IPS-18a (cell line): ENCODE measurements around the gene AUTS2.

Source experiments
- H3K27ac ChIP-seq: one replicate; pipeline ENCODE4 v1.5.1; 2013; ENCODE audit warnings: low read length
- H3K27me3 ChIP-seq: one replicate; pipeline ENCODE4 v1.6.1; 2013; ENCODE audit warnings: mild to moderate bottlenecking, low read length; ENCODE audit not compliant: control insufficient read depth, insufficient read depth
- H3K36me3 ChIP-seq: one replicate; pipeline ENCODE4 v1.6.1; 2013; ENCODE audit warnings: low read depth, low read length; ENCODE audit not compliant: control insufficient read depth
- H3K4me1 ChIP-seq: one replicate; pipeline ENCODE4 v1.6.1; 2013; ENCODE audit warnings: low read depth, low read length; ENCODE audit not compliant: control insufficient read depth
- H3K4me3 ChIP-seq: one replicate; pipeline ENCODE4 v1.5.1; 2013; ENCODE audit warnings: low read length
- H3K9ac ChIP-seq: one replicate; pipeline ENCODE4 v1.6.1; 2013; ENCODE audit warnings: mild to moderate bottlenecking, low read length, moderate library complexity
- H3K9me3 ChIP-seq: one replicate; pipeline ENCODE4 v1.6.1; 2013; ENCODE audit warnings: low read depth, low read length; ENCODE audit not compliant: control insufficient read depth

AUTS2 gene

DNA sequence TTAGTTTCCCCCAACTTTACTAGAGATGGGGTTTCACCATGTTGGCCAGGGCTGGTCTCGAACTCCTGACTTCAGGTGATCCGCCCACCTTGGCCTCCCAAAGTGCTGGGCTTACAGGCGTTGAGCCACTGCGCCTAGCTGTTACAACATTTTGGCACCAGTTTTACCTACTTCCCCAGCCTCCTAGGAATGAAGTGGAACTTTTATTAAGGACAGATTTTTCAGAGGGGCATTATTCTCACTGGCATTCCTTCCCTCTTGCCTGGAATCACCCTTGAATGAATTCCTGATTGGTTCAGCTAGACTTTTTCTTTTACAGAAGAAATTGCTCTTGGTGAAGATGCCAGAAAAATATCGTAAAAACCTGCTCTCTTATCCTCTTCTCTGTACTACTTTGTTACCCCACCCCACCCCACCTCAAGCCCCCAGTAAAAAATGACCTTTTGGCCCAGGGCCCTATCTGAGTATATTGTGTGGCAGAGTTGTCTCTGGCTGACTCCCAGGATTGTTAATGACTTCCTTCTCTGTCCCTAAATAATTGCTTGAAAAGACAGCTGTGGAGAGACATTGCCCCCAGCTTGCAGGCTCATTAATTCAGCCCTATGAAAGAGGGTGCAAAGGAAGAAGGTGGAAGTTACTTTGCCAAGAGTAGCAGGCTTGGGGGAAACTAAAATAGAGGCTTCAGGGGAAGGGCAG, 189.6 kb downstream of the AUTS2 start:
- no peak overlapping the region for H3K9ac ChIP-seq
- H3K4me1 ChIP-seq, result peaks cover 5% of the 10 kb centered on the region
- H3K36me3 ChIP-seq, result no peaks in the 10 kb centered on the region
- no peak overlapping the region for H3K4me3 ChIP-seq
- H3K9me3 ChIP-seq, result no peaks in the 10 kb centered on the region
- no peaks in the 10 kb centered on the region for H3K27me3 ChIP-seq
- no peak overlapping the region for H3K27ac ChIP-seq

DNA sequence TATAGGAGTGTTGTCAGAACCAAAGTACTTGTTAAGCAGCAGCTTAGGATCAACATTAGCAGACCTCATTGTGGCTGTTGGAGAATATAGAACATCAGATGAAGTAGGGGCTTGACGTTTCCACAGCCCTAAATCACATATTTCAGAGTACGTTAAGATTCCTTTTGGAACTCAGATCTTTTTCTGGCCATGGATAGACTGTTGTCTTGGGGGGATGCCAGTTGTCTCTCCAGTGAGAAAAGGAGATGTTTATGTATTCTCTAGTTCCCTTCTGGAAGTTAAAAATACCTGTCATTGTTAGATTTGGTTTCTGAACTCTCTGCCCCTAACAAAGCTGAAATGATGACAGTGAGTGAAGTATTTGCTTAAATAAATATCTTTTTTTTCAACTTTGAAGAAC, 191.3 kb downstream of the AUTS2 start:
- Histone ChIP-seq H3K4me3 (no peak overlapping the region), H3K9me3 (no peaks in the 10 kb centered on the region), H3K9ac (no peak overlapping the region), H3K27me3 (no peaks in the 10 kb centered on the region), H3K27ac (no peak overlapping the region), H3K36me3 (no peaks in the 10 kb centered on the region), H3K4me1 (peaks cover 5% of the 10 kb centered on the region)

- Histone ChIP-seq H3K9ac (no peak overlapping the region), H3K36me3 (no peaks in the 10 kb centered on the region), H3K4me3 (no peak overlapping the region), H3K4me1 (peaks cover 5% of the 10 kb centered on the region), H3K27ac (no peak overlapping the region), H3K27me3 (no peaks in the 10 kb centered on the region), H3K9me3 (no peaks in the 10 kb centered on the region)
These were observed 192.9 kb downstream of the AUTS2 start for GRCh38 chr7:69790977-69791724.

GRCh38 chr7:69791739-69792138, 193.5 kb downstream of the AUTS2 start:
- Histone ChIP-seq H3K36me3 (no peaks in the 10 kb centered on the region), H3K27me3 (no peaks in the 10 kb centered on the region), H3K9me3 (no peaks in the 10 kb centered on the region), H3K4me3 (no peak overlapping the region), H3K27ac (no peak overlapping the region), H3K9ac (no peak overlapping the region), H3K4me1 (peaks cover 5% of the 10 kb centered on the region)

GRCh38 chr7:69795932-69796331, 197.7 kb downstream of the AUTS2 start:
- peaks cover 9% of the 10 kb centered on the region for H3K4me1 ChIP-seq
- no peaks in the 10 kb centered on the region for H3K27me3 ChIP-seq
- no peaks in the 10 kb centered on the region for H3K36me3 ChIP-seq
- H3K9ac ChIP-seq, result no peak overlapping the region
- no peak overlapping the region for H3K27ac ChIP-seq
- H3K4me3 ChIP-seq, result no peak overlapping the region
- H3K9me3 ChIP-seq, result no peaks in the 10 kb centered on the region

GRCh38 chr7:69796416-69796815, 198.1 kb downstream of the AUTS2 start:
- Histone ChIP-seq H3K9ac (no peak overlapping the region), H3K9me3 (no peaks in the 10 kb centered on the region), H3K4me1 (peaks cover 9% of the 10 kb centered on the region)

DNA sequence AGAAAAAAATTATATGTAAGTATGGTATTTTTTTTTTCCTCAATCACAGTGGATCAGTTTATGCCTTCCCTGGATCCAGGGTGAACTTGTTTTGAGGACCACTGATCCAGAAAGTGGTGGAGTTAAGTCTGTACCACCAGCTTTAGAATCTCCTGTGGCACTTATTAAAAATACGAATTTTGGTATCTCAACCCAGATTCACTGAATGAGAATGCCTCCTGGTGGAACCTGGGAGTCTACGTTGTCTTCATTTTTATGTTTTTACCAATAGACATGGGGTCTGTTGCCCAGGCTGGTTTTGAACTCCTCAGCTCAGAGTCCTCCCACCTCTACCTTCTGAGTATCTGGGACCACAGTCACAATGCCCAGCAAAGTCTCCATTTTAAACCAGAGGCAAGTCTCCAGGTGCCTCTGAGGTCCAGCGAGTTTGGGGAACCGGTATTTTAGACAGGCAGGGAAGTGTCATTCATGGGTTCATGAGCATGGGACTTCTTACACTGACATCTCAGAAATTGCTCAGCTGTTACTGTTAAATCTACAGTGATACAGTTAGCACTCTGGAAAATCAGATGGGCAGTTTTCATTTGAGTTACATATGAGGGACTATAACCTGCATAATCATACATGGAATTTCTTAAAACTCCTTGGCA, 200.9 kb downstream of the AUTS2 start:
- Histone ChIP-seq H3K36me3 (no peaks in the 10 kb centered on the region), H3K4me1 (peaks cover 9% of the 10 kb centered on the region), H3K27ac (no peak overlapping the region), H3K9ac (no peak overlapping the region), H3K4me3 (no peak overlapping the region), H3K27me3 (no peaks in the 10 kb centered on the region), H3K9me3 (no peaks in the 10 kb centered on the region)

More at GRCh38 chr7:69796416-69796815, 198.1 kb downstream of the AUTS2 start:
- no peak overlapping the region for H3K4me3 ChIP-seq
- no peaks in the 10 kb centered on the region for H3K27me3 ChIP-seq
- H3K27ac ChIP-seq, result no peak overlapping the region
- no peaks in the 10 kb centered on the region for H3K36me3 ChIP-seq

DNA sequence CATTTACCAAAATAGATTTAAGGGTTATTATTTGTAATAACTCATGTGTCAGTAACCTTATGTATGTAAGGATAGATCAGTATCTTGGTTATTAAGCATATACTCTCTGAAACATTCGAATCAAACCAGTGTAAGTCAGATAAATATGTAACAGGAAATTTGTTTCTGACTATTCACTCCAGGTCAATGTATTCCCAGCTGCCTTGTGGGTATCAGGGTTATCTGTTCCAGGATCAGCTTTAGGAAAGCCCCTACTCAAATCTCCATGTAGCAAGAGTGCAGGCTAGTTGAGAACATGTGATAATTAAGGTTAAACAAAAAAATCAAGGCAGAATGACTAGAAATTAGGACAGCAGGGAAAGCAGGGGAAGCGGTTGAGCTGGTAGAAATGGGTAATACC, 201.7 kb downstream of the AUTS2 start:
- H3K27ac ChIP-seq, result no peak overlapping the region

DNA sequence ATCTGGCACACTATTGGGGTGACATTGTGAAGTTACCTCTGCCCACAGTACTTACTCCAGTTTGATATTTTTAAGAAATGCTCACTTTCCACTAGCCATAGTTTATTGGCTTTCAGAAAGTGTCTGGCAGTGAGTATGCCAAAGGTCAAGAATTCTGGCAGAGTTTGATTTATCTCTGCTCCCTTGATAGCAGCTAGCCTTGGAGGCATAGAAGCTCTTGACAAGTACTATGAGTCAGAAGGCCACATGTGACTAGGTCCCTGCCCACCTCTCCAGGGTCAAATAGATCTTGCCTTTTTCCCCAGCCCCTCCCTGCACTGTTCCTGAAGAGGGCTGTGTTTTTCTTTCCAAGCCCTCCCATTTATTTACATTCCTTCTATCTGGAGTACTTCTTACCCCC, 202.2 kb downstream of the AUTS2 start:
- no peak overlapping the region for H3K4me3 ChIP-seq
- H3K9ac ChIP-seq, result no peak overlapping the region
- no peaks in the 10 kb centered on the region for H3K36me3 ChIP-seq
- H3K4me1 ChIP-seq, result peaks cover 9% of the 10 kb centered on the region
- H3K27me3 ChIP-seq, result no peaks in the 10 kb centered on the region
- no peaks in the 10 kb centered on the region for H3K9me3 ChIP-seq
- no peak overlapping the region for H3K27ac ChIP-seq

More for the DNA sequence above, 201.7 kb downstream of the AUTS2 start:
- Histone ChIP-seq H3K9ac (no peak overlapping the region), H3K36me3 (no peaks in the 10 kb centered on the region), H3K27me3 (no peaks in the 10 kb centered on the region), H3K9me3 (no peaks in the 10 kb centered on the region), H3K4me1 (peaks cover 9% of the 10 kb centered on the region), H3K4me3 (no peak overlapping the region)

DNA sequence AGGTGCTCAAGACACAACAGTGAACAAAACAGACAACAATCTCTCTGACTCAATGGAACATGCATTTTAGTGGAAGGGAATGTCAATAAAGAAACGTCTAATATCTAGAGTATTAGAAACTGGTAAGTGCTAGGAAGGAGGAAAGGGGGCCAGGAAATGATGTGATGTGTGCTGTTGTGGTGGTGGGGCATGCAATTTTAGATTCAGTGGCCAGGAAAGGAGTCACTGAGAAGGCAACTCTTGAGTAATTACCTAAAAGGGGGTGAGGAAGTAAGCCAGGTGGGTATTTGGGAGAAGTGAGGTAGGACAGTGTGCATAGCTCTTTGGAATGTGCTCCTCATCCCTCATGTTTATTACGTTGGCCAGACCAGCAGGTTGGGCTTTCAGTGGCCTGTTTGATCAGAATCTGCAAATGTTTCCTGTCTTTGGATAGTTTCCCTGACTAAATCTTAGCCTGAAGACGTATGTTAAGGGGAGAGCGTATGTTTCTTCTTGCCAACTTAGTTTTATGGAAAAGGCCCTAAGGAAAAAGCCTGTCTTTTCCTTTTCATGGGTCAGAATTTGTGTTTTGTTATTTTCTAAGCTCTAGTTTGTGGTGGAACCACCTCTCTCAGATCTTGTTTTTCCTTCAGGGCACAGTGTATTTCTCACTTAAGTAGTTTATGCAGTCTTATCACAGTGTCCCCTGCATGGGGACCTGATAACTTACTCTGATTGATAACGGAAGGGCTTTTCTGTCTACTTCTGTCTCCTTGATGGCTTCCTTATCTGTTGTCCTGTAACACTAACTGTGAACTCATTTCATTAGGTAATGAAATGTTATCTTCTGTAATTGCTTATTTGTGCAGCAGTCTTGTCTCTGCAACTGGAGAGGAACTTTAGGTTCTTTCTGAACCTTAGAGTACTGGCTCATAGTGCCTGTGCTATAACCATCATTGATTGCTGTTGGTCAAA, 203.7 kb downstream of the AUTS2 start:
- Histone ChIP-seq H3K4me1 (peaks cover 9% of the 10 kb centered on the region), H3K4me3 (no peak overlapping the region), H3K27ac (no peak overlapping the region), H3K36me3 (no peaks in the 10 kb centered on the region), H3K9me3 (no peaks in the 10 kb centered on the region), H3K27me3 (no peaks in the 10 kb centered on the region), H3K9ac (no peak overlapping the region)
